ENCODE measurements around the gene STK17B. TPM values are rescaled to one million over a fixed set of nuclear protein-coding genes. Genes with fewer than 3 reads are reported as not detected.
A peak's percentile ranks its signal among the peaks of the same experiment; 100 is the strongest.

STK17B gene
- total and polyA plus RNA-seq, 2 of the 13 experiments (the other 11 are each of a cell fraction or from before 2014, with no cell fraction given) = 1.6 to 4.5 TPM

GRCh38 chr2:196170606-196171247 is 651 bp downstream of the STK17B start (continued):
- TF ChIP-seq GMEB2 (CRISPR knock-in tag; IDR thresholded peaks at IDR 0.05; ENCODE audit: low read depth) (no peak), ZNF235 (CRISPR knock-in tag; IDR thresholded peaks at IDR 0.05; ENCODE audit: borderline replicate concordance) (no peak), SALL2 (CRISPR knock-in tag; IDR thresholded peaks at IDR 0.05) (0 out of 2 replicates have a peak, but pooled peaks have one; percentile 29), ZNF768 (CRISPR knock-in tag; IDR thresholded peaks at IDR 0.05) (no peak), ZSCAN31 (CRISPR knock-in tag; IDR thresholded peaks at IDR 0.05; ENCODE audit: low read depth) (no peak; the same call in 1 of the 2 replicates), ZBTB21 (CRISPR knock-in tag; IDR thresholded peaks at IDR 0.05) (no peak), SMAD3 (CRISPR knock-in tag; IDR thresholded peaks at IDR 0.05) (no peak), CBX1 (IDR thresholded peaks at IDR 0.05; ENCODE audit: low read depth) (no peak), MTF2 (CRISPR knock-in tag; IDR thresholded peaks at IDR 0.05; ENCODE audit: borderline replicate concordance) (no peak), ZNF138 (CRISPR knock-in tag; IDR thresholded peaks at IDR 0.05; ENCODE audit: low read depth) (no peak; the same call in 1 of the 2 replicates), NR1H2 (CRISPR knock-in tag; IDR thresholded peaks at IDR 0.05; ENCODE audit: borderline replicate concordance, low read depth) (peak; percentile 59; the same call in 1 of the 2 replicates), ZNF354B (CRISPR knock-in tag; IDR thresholded peaks at IDR 0.05) (no peak), FOXM1 (CRISPR knock-in tag; IDR thresholded peaks at IDR 0.05) (no peak), GPN1 (CRISPR knock-in tag; IDR thresholded peaks at IDR 0.05; ENCODE audit: borderline replicate concordance) (no peak), ZNF792 (CRISPR knock-in tag; IDR thresholded peaks at IDR 0.05) (no peak), ZNF576 (CRISPR knock-in tag; IDR thresholded peaks at IDR 0.05) (no peak), ZNF749 (CRISPR knock-in tag; IDR thresholded peaks at IDR 0.05; ENCODE audit: borderline replicate concordance) (no peak), MATR3 (CRISPR knock-in tag; IDR thresholded peaks at IDR 0.05) (no peak), ZNF512B (CRISPR knock-in tag; IDR thresholded peaks at IDR 0.05; ENCODE audit: borderline replicate concordance) (no peak), HINFP (CRISPR knock-in tag; IDR thresholded peaks at IDR 0.05; ENCODE audit: low read depth) (no peak), ZFP91 (CRISPR knock-in tag; IDR thresholded peaks at IDR 0.05; ENCODE audit: borderline replicate concordance) (peak; percentile 56)

Measured in HepG2 (cell line).